ENCODE data around the gene CDR2.

DNA sequence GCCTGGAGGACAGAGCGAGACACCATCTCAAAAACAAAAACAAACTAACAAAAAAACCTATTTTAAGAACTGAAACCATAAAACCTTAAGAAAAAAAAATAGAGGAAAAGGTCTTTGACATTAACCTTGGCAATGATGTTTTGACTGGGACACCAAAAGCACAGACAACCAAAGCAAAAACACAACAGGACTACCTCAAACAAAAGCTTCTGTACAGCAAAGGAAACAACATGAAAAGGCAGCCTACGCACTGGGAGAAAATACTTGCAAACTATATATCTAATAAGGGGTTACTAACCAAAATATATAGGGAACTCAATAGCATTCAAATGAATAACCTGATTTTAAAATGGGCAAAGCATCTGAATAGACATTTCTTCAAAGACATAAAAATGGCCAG lies 32.3 kb downstream of the CDR2 start:
- TF ChIP-seq, protein P1, sequence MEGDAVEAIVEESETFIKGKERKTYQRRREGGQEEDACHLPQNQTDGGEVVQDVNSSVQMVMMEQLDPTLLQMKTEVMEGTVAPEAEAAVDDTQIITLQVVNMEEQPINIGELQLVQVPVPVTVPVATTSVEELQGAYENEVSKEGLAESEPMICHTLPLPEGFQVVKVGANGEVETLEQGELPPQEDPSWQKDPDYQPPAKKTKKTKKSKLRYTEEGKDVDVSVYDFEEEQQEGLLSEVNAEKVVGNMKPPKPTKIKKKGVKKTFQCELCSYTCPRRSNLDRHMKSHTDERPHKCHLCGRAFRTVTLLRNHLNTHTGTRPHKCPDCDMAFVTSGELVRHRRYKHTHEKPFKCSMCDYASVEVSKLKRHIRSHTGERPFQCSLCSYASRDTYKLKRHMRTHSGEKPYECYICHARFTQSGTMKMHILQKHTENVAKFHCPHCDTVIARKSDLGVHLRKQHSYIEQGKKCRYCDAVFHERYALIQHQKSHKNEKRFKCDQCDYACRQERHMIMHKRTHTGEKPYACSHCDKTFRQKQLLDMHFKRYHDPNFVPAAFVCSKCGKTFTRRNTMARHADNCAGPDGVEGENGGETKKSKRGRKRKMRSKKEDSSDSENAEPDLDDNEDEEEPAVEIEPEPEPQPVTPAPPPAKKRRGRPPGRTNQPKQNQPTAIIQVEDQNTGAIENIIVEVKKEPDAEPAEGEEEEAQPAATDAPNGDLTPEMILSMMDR (IDR thresholded peaks at IDR 0.05; ENCODE audit: low read length): no peak
- no peak for TF ChIP-seq EZH2 (optimal IDR thresholded peaks at IDR 0.05; ENCODE audit: low read depth, low read length)

Measured in MM.1S (cell line).